Upper lobe of left lung (tissue), 4 donors: ENCODE results near the gene CACNA2D1.

Source experiments
- CTCF ChIP-seq, 6 experiments: fragments of 450-650 bp in 4 of 6; fragments of 200-600 bp in 2 of 6; sonication (generic) in 2 of 6; IDR thresholded peaks; one replicate each; pipeline ENCODE4 v1.5.1; 2016 to 2019; ENCODE audit warnings: antibody characterized with exemption in 6 of 6
- EP300 ChIP-seq, 4 donors: sonication (generic); formaldehyde crosslinking; IDR thresholded peaks; one replicate each; pipeline ENCODE4 v1.5.1; 2017; ENCODE audit warnings: antibody characterized with exemption in 4 of 4, control low read depth in 2 of 4
- POLR2A ChIP-seq, 4 donors: fragments of 450-650 bp; IDR thresholded peaks; one replicate each; pipeline ENCODE4 v1.5.1; 2016 to 2017; ENCODE audit warnings: antibody characterized with exemption in 4 of 4, mild to moderate bottlenecking in 2 of 4
- POLR2AphosphoS5 ChIP-seq, 2 donors: sonication (generic); formaldehyde crosslinking; IDR thresholded peaks; one replicate each; pipeline ENCODE4 v1.5.1; 2017; ENCODE audit warnings: antibody characterized with exemption in 2 of 2

DNA sequence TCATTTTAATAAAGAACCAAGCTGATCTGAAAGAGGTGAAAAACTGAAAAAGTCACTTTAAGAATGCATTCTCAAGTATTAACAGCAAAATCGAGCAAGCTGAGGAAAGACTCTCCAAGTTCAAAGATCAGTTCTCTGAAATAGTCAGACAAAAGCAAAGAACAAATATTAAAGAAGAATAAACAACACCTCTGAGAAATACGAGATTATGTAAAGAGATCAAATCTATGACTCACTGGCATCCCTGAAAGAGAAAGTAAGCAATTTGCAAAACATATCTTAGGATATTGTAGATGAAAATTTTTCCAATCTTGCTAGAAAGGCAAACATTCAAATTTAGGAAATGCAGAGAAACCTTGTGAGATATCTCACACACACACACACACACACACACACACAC, 535.4 kb downstream of the CACNA2D1 start:
- TF ChIP-seq CTCF (IDR thresholded peaks at IDR 0.05) (no peak), EP300 (IDR thresholded peaks at IDR 0.05) (no peak), POLR2A (IDR thresholded peaks at IDR 0.05) (no peak), POLR2AphosphoS5 (IDR thresholded peaks at IDR 0.05) (no peak)
